ENCODE data around the gene MRPL20. TPM values are rescaled to one million over a fixed set of nuclear protein-coding genes. Genes with fewer than 3 reads are reported as not detected.

The MRPL20 gene
- total RNA-seq, 2 donors from 2014 or later = 72.8 to 85.9 TPM

DNA sequence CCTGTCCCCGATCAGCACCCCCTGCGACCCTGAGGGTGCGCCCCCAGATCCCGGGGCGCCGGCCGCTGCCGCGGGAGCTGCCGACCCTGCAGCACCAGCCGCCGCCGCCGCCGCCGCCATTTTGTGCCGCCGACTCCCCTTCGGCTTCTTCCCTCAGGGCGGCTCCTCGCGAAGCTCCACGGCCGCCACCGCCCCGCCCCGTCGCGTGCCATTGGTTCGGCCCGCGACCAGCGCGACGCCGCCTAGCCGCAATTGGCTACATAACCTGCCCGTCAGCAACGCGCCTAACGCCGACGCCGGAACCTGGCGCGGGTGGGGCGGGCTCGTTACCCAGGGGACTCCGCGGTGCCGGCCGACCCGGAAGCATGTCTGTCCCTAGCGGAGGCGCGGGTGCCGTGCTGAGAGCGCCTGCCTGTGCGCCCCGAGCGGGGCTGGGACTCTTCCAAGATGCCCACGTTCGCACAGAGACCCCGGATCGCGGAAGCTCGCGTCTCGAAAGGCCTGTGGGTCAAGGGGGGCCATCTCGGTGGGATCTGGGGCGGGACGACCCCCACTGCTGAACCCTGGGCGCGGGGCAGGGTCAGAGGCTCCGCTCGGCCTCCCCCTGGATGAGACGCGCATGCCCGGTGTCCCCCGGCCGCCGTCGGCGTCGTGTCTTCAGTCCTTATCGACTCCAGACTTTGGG is 7.8 kb downstream of the MRPL20 start, which contains the start of gene CCNL2:
TSS of gene CCNL2 (minus strand) at position 149 of the 685 bp plus-strand sequence. CDS start at position 120, 29 bp downstream.
- peaks cover 34% of the 10 kb centered on the region for H3K4me1 ChIP-seq
- no peaks in the 10 kb centered on the region for H3K27me3 ChIP-seq
- H3K27ac ChIP-seq = peak within 1 kb of the TSS; percentile 39 to 85 (median 74)
- no peaks in the 10 kb centered on the region for H3K9me3 ChIP-seq
- WGBS, 2 donors = 0% methylated on average over 85 of the region's 86 CpGs; no CpG with 5 or more reads in 1 of the 2 donors
- ATAC-seq (peak; percentile 98), DNase-seq (peak; percentile 99)
- H3K36me3 ChIP-seq (replicated peaks in 1 of 2; ENCODE audit: insufficient read depth in 1 of 2, low read depth in 2 of 2) = peaks cover 0 to 12% of the 10 kb centered on the region in 2 donors
- intact Hi-C loops (cut with DNase I) = loop anchor here (10.0 kb wide), 1 partner anchor 95 kb away; no protein-coding TSS in a partner anchor
- TF ChIP-seq, protein P1, sequence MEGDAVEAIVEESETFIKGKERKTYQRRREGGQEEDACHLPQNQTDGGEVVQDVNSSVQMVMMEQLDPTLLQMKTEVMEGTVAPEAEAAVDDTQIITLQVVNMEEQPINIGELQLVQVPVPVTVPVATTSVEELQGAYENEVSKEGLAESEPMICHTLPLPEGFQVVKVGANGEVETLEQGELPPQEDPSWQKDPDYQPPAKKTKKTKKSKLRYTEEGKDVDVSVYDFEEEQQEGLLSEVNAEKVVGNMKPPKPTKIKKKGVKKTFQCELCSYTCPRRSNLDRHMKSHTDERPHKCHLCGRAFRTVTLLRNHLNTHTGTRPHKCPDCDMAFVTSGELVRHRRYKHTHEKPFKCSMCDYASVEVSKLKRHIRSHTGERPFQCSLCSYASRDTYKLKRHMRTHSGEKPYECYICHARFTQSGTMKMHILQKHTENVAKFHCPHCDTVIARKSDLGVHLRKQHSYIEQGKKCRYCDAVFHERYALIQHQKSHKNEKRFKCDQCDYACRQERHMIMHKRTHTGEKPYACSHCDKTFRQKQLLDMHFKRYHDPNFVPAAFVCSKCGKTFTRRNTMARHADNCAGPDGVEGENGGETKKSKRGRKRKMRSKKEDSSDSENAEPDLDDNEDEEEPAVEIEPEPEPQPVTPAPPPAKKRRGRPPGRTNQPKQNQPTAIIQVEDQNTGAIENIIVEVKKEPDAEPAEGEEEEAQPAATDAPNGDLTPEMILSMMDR (IDR thresholded peaks at IDR 0.05) = peak; percentile 56 to 90 (median 77)
- peak in 2 of 3 donors; percentile 61 to 63 for TF ChIP-seq POLR2A (IDR thresholded peaks at IDR 0.05)
- peak within 1 kb of the TSS; percentile 96 to 98 for H3K4me3 ChIP-seq

DNA sequence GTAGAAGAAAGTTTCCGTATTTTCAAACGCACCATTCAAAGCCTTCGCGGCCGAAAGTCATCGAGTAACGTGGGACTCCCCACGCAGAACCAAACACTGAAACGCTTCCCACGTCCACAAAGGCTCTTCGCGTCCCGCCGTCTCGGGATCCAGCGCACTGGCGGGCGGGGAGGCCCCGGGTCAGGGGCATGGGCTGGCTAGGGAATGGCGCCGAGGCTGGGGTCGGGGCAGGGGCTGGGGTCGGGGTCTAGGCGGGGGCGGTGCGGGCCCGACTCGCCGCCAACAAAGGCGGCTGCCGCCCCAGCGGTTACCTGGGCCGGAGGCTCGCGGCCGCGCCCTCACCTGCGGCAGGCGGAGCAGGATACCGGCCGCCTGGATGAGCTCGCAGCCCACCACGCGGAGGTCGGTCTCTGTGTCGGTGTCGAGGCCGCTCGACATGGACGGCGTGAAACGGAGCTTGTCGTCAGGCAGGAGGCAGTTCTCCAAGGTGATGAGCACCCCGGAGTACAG is 8.4 kb downstream of the MRPL20 start:
- Histone ChIP-seq H3K9me3 (no peaks in the 10 kb centered on the region), H3K36me3 (replicated peaks in 1 of 2; ENCODE audit: insufficient read depth in 1 of 2, low read depth in 2 of 2) (peaks cover 0 to 14% of the 10 kb centered on the region in 2 donors), H3K27ac (peak overlapping the region; percentile 32 to 85 (median 74)), H3K27me3 (no peaks in the 10 kb centered on the region), H3K4me1 (peaks cover 34% of the 10 kb centered on the region), H3K4me3 (peak overlapping the region; percentile 96 to 98)
- ATAC-seq = peak; percentile 1
- no peak for TF ChIP-seq POLR2A (IDR thresholded peaks at IDR 0.05)
- TF ChIP-seq, protein P1 (IDR thresholded peaks at IDR 0.05) = no peak
- 0% methylated on average over 1 to 41 of the region's 54 CpGs for WGBS, 2 donors
- no peak for DNase-seq
- intact Hi-C loops (cut with DNase I) = loop anchor here (10.0 kb wide), 1 partner anchor 96 kb away; no protein-coding TSS in a partner anchor

DNA sequence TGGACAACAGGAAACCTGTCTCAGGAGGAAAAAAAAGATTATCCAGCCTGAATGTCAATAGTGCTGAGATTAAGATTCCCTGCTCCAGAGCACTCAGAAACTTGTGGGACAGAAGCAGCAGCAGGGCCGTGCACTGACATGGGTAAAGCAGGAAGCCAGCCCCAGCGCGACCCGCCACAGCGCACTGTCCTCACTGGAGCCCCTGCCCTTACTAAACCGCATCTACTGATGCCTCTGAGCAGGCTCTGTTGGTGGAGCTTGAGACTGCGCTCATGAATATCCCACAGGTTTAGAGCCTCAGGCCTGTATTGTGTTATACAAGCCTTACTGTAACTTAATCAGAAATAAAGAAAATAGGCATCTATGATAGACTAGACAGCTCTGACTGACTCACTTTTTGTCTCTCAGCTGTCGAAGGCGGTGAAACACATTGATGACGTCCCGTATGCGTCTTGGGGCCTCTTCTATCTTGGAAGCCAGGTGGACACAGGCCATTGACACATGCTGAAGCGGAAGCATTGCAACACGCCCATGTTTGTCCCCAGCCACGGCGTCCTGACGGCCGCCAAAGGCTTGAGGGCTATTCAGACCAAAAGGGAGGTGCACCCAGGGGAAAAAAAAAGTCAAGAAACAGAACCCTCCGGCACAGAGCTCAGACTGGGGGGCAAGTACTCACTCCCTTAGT is 9.1 kb downstream of the MRPL20 start:
- peaks cover 34% of the 10 kb centered on the region for H3K4me1 ChIP-seq
- intact Hi-C loops (cut with DNase I) = loop anchor here (10.0 kb wide), 1 partner anchor 97 kb away; no protein-coding TSS in a partner anchor
- H3K9me3 ChIP-seq = no peaks in the 10 kb centered on the region
- ATAC-seq = no peak
- 45 to 51% methylated on average over 19 of the region's 19 CpGs for WGBS, 2 donors
- peak overlapping the region in 2 of 4 donors; percentile 65 to 85 for H3K27ac ChIP-seq
- H3K27me3 ChIP-seq = no peaks in the 10 kb centered on the region
- DNase-seq = no peak
- peak overlapping the region; percentile 96 to 98 for H3K4me3 ChIP-seq
- H3K36me3 ChIP-seq (replicated peaks in 1 of 2; ENCODE audit: insufficient read depth in 1 of 2, low read depth in 2 of 2) = peaks cover 0 to 16% of the 10 kb centered on the region in 2 donors
- no peak for TF ChIP-seq POLR2A (IDR thresholded peaks at IDR 0.05)
- TF ChIP-seq, protein P1 (IDR thresholded peaks at IDR 0.05) = no peak

DNA sequence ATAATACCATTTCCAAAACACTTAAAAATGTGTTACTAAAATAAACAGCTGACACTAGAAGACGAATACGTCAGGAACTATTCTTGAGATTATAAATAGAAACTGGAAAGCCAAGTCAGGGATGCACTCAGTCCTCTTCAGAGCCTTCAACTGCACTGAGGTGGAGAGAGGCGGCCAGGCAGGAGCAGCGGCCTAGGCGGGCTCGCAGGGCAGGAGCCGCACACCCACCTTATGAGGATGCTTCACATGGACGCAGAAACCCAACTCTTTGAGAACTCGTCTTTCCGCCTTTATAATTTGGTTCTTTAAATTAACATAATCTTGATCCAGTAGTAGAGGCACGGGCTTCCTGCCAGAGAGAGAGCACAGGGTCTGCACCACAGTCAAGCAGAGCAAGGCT is 11.9 kb downstream of the MRPL20 start:
- peaks cover 19 to 37% of the 10 kb centered on the region in 2 donors for H3K36me3 ChIP-seq (replicated peaks in 1 of 2; ENCODE audit: insufficient read depth in 1 of 2, low read depth in 2 of 2)
- 85 to 88% methylated on average over 11 of the region's 11 CpGs for WGBS, 2 donors
- no peak for TF ChIP-seq POLR2A (IDR thresholded peaks at IDR 0.05)
- intact Hi-C loops (cut with DNase I) = loop anchor here (10.0 kb wide), 1 partner anchor 100 kb away; no protein-coding TSS in a partner anchor
- no peaks in the 10 kb centered on the region for H3K9me3 ChIP-seq
- no peak overlapping the region for H3K4me3 ChIP-seq
- no peaks in the 10 kb centered on the region for H3K27me3 ChIP-seq
- H3K4me1 ChIP-seq = peaks cover 20% of the 10 kb centered on the region
- no peak for DNase-seq
- H3K27ac ChIP-seq = no peak overlapping the region
- ATAC-seq = no peak

DNA sequence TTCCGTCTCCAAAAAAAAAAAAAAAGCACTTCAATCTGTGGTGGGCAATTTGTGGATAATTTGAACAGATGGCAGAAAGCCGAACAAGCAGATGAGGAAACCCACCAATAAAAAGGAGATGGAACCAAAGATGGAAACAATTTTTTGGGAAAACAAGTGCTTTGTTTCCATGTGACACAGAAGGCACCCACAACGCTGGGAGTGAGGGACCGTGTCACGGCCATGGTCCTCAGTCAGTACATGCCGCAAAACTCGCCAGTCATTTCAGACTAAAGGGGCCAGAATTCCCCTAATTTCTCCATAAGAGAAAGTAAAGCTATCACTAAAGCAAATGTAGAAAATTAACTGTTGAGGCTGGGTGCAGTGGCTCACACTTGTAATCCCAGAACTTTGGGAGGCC is 13.0 kb downstream of the MRPL20 start:
- peaks cover 18% of the 10 kb centered on the region for H3K4me1 ChIP-seq
- ATAC-seq (no peak), DNase-seq (no peak)
- H3K27ac ChIP-seq = no peak overlapping the region
- 94 to 95% methylated on average over 7 of the region's 7 CpGs for WGBS, 2 donors
- H3K27me3 ChIP-seq = no peaks in the 10 kb centered on the region
- H3K4me3 ChIP-seq = no peak overlapping the region
- intact Hi-C loops (cut with DNase I) = loop anchor here (10.0 kb wide), 1 partner anchor 101 kb away; no protein-coding TSS in a partner anchor
- no peaks in the 10 kb centered on the region for H3K9me3 ChIP-seq
- peaks cover 30 to 43% of the 10 kb centered on the region in 2 donors for H3K36me3 ChIP-seq (replicated peaks in 1 of 2; ENCODE audit: insufficient read depth in 1 of 2, low read depth in 2 of 2)
- no peak for TF ChIP-seq POLR2A (IDR thresholded peaks at IDR 0.05)
- TF ChIP-seq, protein P1 (IDR thresholded peaks at IDR 0.05) = no peak

Data from body of pancreas (tissue), 4 donors.